HG03354 (cell line): ENCODE data around the gene LTBP3.
A peak's percentile ranks its signal among the peaks of the same experiment; 100 is the strongest.
"Not testable (repeated sequence)": the region's sequence is repeated elsewhere in the genome, so short reads cannot be mapped to it uniquely, and the experiment has no call there.

Experiments used
- ATAC-seq: cut with Tn5 transposase; IDR thresholded peaks from one replicate; pipeline ENCODE4 v1.9.1; 2021; ENCODE audit warnings: mild to moderate bottlenecking; ENCODE audit not compliant: unreplicated experiment, poor library complexity, severe bottlenecking

LTBP3 gene

DNA sequence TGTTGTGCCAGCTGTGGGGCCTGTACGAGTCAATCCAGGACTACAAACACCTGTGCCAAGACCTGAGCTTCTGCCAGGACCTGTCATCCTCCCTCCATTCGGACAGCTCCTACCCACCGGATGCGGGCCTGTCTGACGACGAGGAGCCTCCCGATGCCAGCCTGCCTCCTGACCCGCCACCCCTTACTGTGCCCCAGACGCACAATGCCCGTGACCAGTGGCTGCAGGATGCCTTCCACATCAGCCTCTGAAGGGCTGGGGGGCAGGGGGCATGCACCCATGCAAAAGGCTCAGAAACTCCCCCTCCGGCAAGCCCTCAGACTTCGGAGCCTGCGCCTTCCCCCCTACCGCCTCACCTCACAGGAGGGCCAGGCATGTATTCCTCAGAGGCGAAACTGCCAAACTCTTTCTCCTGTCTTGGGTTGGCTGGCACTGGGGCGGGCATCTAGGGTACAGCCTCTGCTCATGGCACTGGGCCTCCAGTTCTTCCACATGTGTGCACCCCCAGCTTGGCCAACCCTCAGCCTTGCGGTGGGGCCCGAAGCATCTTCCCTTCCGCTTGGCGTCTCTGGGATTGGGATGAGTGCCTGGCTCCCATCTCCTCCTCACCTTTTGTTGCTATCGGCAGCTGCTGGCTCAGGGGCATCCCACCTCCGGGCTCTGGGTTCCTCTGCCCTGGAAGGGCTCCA, 15.4 kb upstream of the LTBP3 start:
- ATAC-seq = no peak

DNA sequence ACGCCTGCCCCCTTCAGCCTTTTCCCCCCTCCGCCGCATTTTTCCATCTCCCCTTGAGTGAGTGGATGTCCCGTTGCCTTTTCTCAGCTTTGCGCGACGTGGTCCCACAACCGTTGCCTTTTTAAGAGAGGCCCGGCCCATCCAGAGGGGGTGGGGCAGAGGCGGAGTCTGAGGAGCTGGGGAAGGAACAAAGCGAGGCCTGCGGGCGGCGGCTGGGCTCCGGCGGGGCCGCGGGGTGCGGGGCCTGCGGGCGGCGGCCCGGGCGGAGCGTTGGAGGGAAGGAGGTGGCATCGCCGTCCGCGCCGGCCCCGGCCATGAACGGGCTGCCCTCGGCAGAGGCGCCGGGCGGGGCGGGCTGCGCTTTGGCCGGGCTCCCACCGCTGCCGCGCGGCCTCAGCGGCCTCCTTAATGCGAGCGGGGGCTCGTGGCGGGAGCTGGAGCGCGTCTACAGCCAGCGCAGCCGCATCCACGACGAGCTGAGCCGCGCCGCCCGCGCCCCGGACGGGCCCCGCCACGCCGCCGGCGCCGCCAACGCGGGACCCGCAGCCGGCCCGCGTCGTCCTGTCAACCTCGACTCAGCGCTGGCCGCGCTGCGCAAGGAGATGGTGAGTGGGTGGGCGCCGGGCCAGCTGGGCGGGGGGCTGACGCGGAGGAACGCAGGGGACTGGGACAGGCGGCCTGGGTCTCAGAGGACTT, 14.3 kb upstream of the LTBP3 start, which contains the start of gene FAM89B:
Gene FAM89B (plus strand): TSS at position 183 of the 696 bp plus-strand sequence. CDS start 132 bp downstream, at position 315.
- no peak for ATAC-seq

DNA sequence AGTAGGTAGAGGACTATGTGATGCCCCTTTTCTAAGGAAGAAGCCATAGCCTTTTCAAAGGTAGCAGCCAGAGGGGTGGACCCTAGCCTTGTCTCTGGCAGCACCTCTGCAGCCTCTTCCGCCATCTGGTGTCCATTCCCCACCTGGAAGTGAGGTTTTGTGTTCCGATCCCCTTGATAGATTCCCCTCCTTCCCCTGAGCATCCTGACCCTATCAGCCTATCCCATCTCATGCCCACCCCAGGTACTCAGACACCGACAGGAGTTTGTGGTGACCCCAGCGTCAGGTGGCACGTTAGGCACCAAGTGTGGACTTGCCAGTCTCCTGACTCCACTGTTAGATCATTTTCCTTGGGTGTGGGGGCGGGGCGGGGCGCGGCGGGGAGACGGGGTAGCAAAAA, 13.8 kb upstream of the LTBP3 start:
- ATAC-seq = no peak

DNA sequence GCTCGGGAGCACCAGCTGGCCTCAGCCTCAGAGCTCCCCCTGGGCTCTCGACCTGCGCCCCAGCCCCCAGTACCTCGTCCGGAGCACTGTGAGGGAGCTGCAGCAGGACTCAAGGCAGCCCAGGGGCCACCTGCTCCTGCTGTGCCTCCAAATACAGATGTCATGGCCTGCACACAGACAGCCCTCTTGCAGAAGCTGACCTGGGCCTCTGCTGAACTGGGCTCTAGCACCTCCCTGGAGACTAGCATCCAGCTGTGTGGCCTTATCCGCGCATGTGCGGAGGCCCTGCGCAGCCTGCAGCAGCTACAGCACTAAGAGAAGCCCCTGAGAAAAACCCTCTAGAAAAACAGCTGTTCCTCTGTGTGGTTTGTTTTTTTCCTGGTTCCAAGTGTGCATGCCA, 13.3 kb upstream of the LTBP3 start:
- ATAC-seq = no peak

DNA sequence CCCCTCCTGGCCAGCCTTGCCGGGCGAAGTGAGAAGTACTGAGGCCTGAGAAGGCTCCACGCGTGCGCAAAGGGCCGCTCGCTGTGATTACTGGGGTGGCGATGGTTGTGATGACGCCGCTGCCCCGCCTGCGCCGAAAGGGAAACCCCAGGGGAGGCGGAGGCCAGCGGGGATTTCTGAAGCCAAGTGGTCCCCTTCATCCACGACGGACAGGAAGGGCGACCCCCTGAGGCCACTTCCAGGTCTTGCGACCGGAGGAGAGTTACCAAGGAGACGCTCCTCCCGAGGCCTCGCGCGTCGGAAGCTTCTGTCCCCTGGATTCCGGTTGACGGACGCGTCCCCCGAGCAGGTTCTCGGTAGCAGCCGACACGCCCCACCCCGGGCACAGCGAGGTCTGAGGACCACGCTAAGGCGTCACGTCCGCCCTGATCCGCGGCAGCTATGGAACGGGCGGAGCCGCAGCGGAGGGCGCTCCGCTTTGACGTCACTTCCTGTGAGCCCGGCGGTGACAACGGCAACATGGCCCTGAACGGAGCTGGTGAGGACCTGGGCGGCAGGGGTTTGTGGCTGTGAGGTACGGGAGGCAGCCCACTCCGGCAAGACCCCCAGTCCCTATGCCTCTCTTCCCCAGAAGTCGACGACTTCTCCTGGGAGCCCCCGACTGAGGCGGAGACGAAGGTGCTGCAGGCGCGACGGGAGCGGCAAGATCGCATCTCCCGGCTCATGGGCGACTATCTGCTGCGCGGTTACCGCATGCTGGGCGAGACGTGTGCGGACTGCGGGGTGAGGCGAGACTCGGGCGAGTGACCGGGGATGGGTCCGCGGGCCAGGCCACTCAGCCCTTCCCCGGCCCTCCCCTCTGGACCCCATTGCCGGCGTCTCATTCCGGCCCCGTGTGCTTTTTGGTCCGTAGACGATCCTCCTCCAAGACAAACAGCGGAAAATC, 12.1 kb upstream of the LTBP3 start, which contains the start of gene ZNRD2:
Gene ZNRD2 (plus strand): TSS at position 505 of the 946 bp plus-strand sequence. CDS start 15 bp downstream, at position 520.
- peak; percentile 69 for ATAC-seq

DNA sequence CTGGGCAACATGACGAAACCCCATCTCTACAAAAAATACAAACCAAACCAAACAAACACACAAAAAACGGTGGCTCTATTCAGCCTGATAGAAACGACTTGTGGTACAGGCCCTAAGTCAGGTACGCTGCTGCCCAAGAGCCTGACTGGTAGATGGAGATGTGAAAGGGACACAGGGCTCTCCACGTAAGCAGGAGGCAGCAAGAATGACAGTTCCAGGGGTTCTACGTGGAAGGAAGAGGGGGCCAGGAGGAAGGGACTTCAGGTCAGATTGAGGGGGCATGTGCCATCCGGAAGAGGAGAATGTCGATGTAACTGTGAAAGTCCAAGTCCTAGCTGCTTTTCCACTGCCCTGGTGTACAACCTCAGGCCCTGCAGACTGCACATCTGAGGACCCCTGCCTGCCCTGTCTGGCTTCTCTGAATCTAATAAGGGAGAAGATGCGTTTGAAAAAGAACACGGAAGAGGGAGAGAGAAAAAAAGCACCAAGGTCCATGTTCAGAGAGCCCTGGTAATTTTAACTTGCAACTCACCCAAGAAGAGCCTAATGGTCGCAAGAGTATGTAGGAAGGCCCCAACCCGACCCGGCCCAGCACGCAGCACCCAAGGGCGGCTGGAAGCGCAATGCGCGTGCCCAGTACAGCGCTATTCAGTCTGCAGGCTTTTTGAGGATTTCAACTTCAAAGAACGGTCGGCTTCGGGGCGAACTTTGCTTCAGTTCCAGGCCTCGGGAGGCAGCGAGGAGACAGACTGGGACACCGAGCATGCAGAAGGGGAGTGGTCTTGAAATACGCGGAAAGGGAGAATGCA, 11.2 kb upstream of the LTBP3 start:
- peak; percentile 9 for ATAC-seq

DNA sequence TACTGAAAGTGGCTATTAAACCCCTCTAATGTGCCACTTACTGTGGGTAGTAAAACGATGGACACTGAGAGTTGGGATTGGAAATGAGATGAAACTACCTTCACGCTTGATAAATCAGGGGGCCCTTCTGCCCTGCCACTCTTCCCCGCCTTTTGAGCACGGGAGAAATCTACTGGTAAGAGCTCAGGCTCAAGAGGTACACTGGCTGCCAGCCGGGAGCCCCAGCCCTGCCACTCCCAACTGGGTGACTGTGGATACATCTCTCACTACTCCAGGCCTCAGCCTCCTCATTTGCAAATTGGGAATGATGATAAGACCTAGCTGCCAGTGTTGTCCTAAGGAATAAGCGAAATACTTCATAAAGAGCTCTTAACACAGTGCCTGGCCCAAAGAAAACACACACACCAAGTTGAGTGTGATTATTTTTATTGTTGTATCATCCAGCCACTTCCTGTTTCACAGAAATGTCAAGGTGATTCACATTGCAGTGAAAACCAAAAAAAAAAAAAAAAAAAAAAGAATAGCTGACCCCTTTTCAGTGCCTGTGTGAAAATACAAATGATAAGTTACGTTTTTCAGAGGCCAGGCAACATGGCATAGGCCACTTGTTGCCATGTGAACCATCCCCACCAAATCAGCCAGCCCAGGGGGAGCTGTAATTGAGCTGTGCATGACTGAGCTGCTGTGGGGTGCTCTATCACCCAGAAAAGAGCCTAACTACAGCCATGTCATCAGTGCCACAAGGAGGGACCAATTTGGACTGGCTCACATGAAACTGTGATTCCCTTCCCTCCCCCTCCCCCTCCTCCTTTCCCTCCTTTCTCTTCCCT, 7.7 kb upstream of the LTBP3 start:
- no peak for ATAC-seq

DNA sequence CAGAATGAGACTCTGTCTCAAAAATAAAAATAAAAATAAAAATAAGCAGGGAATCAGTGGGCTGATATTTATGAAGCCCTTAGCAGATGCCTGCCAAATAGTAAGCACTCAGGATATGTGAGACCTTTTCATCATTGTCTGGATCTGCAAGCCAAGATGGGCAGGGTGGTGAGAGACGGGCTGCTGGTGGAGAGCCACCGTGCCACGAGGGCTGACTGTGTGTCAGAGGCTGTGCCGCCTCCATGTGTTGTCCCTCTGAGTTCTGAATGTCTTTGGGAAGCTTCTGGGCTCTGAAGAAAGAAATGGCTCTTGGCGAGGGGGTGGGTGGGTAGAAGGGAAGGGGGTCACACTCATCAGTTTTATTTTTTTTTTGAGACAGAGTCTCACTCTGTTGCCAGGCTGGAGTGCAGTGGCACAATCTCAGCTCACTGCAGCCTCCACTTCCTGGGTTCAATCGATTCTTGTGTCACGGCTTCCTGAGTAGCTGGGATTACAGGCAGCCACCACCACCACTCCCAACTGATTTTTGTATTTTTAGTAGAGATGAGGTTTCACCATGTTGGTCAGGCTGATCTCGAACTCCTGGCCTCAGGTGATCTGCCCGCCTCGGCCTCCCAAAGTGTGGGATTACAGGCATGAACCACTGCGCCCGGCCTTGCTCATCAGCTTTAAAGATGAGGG, 6.9 kb upstream of the LTBP3 start:
- not testable (repeated sequence) for ATAC-seq

DNA sequence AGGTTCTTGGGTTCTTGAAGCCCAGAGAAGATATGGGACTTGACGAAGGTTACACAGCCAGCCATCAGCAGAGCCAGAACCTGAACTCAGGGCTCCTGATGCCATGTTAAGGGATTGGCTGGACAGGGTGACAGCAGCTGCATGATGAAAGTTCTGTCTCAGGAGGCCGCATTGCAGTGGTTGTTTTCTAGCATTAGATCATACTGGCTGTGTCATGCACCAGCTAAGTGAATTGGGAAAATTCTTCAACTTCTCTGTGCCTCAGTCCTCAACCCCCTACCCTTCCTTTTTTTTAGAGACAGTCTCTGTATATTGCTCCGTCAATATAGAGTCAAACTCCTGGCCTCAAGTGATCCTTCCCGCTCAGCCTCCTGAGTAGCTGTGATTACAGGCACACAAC, 5.4 kb upstream of the LTBP3 start:
- ATAC-seq = no peak

DNA sequence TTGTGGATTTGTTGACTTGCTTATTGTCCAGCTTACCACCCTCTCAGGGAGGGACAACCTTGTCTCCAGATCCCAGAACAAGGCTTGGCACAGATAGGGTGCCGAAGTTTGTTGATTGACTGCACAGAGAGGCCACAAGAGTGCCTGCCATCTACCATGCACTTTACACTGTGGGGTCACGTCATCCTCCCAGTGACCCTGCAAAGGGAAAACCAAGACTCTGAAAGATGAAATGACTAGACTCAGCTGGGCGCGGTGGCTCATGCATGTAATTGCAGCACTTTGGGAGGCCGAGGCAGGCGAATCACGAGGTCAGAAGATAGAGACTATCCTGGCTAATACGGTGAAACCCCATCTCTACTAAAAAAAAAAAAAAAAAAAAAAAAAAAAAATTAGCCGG, 4.6 kb upstream of the LTBP3 start:
- no peak for ATAC-seq

DNA sequence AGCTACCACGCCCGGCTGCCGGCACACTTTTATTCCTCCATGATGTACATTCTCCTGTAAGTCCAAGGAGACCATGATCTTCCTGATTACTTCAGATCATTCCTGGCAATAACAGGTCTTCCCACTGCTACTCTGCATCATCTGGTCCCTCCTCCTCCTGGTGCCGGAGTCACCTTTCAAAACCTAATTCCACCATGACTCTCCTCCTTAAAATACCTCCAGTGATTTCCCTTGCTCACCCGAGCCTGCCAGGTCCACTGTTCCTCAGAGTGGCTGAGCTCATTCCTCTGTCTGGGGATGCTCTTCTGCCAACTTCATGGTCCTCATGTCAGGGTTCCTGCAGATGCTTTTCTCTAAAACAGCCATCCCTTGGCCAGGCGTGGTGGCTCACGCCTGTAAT, 3.9 kb upstream of the LTBP3 start:
- ATAC-seq = no peak

DNA sequence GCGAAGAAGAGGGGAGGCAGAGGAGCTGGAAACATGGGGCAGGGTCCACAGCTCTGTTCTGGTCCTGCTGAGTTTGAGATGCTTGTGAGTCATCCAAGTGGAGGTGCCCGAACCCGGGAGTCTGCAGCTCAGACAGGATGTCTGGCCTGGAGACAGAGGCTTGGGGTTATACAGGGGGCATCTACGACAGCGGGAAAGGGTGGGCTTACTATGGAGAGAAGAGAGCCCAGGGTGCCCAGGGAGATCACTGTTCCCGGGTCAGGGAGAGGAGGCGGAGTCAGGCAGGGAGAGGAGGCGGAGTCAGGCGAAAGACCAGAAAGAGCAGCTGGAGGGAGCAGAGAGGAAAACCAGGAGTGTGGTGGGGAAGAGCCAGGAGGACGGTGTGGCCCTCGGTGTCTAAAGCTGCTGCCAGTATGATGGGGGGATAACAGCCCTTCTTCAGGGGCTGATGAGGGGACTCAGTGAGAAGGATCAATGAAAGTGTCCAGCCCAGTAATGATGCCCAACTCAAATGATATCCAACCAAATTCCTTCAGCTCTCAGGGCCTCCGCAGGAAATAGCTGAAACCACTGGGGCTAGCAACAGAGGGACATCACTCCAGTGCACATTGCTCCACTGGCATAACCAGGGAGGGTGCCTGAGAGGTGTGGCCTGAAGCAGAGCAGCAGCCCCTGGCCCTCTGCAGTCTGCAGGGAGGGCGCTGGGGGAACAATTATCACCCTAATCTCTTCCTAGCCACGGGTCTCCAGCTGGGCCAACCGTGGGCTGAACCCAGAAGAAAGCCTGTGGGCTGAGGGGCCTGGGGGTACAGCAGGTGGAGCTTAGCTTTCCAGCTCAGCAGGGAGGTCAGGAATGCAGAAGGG, 2.6 kb upstream of the LTBP3 start:
- no peak for ATAC-seq

DNA sequence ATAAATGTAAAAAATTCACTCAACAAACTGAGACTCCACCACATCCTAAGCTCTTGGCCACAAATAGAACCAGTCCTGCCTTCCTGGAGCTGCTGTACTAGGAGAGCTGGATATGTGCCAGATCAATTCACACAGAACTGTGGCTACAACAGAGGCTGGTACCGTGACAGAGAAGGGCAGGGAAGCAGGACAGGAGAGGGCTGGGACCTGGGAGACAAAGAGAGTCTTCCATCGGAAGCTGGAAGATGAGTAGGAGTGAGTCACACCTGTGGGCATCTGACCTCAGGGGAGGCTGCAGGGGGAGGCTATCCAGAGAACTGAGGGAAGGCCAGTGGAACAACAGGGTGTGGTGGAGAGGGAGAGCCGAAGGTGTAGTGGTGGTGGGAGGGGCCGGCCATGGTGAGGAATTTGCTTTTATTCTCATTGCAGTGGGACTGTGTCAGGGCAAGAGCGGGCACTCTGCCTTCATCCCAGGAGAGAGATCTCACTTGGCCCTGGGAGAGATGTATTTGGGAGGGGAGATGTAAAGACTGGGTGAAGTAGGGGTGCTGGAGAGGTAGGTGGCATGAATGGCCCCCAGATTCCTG, 1.9 kb upstream of the LTBP3 start:
- no peak for ATAC-seq

DNA sequence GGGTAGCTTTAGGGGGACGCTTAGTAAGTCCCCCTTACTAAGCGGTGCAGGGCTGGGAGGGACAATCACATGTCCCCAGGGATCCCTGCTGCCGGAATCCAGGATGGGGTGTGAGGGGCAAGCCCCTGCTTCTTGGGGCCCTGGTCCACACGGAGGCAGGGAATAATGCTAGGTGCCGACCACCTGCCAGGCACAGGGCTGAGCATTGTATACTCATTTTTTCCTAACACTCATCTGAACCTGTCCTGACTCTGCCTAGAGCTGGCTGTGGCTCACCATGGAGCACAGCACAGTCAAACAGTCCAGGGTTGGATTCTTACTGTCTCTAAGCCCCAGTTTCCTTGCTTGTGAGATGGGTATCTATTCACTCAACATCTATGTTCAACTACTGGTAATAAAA, 1.4 kb upstream of the LTBP3 start:
- no peak for ATAC-seq

DNA sequence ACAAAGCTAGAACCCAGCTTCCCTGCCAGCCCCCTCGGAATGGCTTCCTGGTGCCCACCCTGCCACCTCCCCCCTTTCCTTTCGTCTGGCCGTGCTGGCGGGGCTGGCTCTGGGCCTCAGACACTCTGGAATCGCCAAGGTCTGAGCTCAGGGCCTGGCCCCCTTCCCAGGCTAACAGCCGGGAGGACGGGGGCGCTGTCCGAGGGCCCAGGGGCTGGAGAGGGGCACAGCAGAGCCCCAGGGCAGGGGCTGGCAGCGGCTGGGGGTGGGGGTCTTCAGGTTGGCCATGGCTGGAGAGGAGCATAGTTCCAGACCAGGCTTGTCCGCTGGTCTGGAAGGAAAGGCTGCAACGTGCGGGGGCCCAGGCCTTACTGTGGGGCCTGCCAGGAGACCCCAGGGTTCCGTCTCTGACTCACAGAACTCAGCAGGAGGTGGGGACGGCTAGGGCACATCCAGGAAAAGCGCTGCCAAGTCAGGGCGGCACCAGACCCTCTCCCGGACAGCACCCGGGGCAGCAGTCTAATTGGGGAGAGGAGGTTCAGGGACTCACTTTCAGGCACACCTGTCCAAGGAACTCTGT, 861 bp upstream of the LTBP3 start:
- no peak for ATAC-seq

DNA sequence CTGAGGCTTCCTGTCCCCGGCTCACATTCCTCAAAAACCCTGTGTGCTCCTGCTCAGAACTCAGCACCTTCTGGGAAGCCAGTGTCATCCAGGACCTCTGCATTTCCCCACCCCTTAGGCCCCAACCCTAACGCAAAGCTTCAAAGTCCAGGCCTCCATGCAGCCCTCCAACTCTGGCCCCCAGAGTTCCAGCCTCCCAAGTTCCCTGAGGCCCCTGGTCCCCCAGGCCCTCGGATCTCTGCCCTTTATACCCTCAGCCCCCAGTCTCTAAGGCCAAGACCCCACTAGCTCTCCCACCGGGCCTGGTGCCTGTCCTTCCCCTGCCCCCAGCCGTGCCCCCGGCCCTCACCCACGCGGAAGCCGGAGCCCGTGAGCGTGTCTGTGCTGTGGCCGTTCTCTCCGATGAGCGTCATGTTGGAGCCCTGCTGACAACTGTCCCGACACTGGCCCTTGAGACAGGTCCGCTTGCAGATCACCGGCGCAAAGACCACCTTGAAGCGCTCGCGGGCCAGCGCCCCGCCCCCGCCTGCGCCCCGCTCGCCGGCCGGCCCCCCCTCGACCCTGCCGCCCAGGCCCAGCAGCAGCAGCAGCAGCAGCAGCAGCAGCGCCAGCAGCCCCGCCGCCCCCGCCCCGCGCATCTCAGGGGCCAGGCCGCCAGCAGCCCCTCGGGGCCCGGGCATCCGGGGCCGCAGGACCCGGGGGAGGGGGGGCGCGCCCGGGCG, 718 bp downstream of the LTBP3 start:
- no peak for ATAC-seq
